Measurements from ENCODE around the gene CABCOCO1. TPM values are rescaled to one million over a fixed set of nuclear protein-coding genes. Genes with fewer than 3 reads are reported as not detected.
A peak's percentile ranks its signal among the peaks of the same experiment; 100 is the strongest.
"Not testable (repeated sequence)": the region's sequence is repeated elsewhere in the genome, so short reads cannot be mapped to it uniquely, and the experiment has no call there.

CABCOCO1 gene
- total and polyA plus RNA-seq, 8 donors = 1.7 to 6.0 (median 3.4) TPM; not detected in 1

DNA sequence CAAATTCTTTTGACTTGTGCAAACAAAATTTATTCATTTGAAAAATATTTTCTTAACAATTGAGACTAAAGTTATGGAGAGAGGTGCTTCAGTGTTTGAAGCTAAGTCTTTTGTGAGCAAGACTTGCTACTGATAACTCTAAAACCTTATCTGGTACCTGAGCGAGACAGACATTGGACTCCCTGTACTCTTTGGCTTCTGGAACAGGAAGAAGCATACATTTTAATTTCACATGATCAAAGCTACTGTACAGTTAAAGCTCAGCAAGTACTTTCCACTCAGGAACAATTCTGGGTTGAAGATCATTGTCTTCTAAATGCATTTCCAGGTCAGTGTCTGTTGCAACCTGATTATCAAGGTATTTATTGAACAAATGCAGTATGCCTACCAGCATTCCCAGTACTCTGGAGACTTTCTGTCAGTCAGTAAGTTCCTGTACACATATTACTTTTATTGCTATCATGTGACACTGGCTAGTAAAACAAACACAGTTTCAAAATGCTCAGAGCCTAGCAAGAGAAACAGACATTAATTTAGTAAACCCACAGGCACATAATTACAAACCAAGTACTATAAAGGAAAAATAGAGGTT, 42.4 kb downstream of the CABCOCO1 start:
- ATAC-seq (no peak), DNase-seq (no peak)
- H3K27me3 ChIP-seq = no peaks in the 10 kb centered on the region
- no peaks in the 10 kb centered on the region for H3K9me3 ChIP-seq
- TF ChIP-seq CTCF (IDR thresholded peaks at IDR 0.05) = no peak
- no peak overlapping the region for H3K4me3 ChIP-seq
- intact Hi-C loops (cut with DNase I) = no loop called here
- no peaks in the 10 kb centered on the region for H3K4me1 ChIP-seq
- no peaks in the 10 kb centered on the region for H3K36me3 ChIP-seq
- no peak overlapping the region for H3K27ac ChIP-seq

DNA sequence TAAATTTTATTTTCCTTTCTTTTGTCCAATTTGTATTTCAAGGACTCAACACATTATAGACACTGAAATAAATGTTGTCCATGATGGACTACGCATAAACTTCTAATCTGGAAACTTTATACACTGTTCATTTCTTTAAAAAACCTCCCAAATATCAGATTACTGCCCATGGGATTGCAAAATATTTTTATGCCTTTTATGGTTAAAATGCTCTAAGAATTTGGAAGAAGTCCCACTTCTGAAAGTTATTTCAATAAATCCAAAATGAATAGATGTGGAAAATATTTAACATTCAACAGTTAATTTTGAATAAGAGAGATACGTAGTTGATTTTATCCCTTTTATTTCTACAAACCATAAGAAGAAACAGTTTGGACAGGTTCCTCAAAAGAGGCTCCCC, 46.1 kb downstream of the CABCOCO1 start:
- Histone ChIP-seq H3K4me1 (no peaks in the 10 kb centered on the region), H3K9me3 (no peaks in the 10 kb centered on the region), H3K27me3 (no peaks in the 10 kb centered on the region), H3K36me3 (no peaks in the 10 kb centered on the region), H3K4me3 (no peak overlapping the region), H3K27ac (no peak overlapping the region)
- intact Hi-C loops (cut with DNase I) = no loop called here
- DNase-seq (peak in 1 of 4 donors; percentile 24), ATAC-seq (no peak)
- no peak for TF ChIP-seq CTCF (IDR thresholded peaks at IDR 0.05)

GRCh38 chr10:61712105-61712504, 49.4 kb downstream of the CABCOCO1 start:
- H3K36me3 ChIP-seq; ATAC-seq; intact Hi-C loops (cut with DNase I); H3K4me3 ChIP-seq; H3K27me3 ChIP-seq; H3K27ac ChIP-seq; H3K4me1 ChIP-seq; DNase-seq; H3K9me3 ChIP-seq: not testable (repeated sequence)

- H3K9me3 ChIP-seq; intact Hi-C loops (cut with DNase I); H3K4me3 ChIP-seq; H3K4me1 ChIP-seq; H3K27me3 ChIP-seq; H3K36me3 ChIP-seq; H3K27ac ChIP-seq; ATAC-seq: not testable (repeated sequence)
- DNase-seq = peak in 1 of 4 donors; percentile 32
Observed at GRCh38 chr10:61719475-61719874, 56.7 kb downstream of the CABCOCO1 start.

- Histone ChIP-seq H3K4me1 (no peaks in the 10 kb centered on the region), H3K27me3 (no peaks in the 10 kb centered on the region), H3K9me3 (no peaks in the 10 kb centered on the region), H3K4me3 (no peak overlapping the region), H3K27ac (no peak overlapping the region), H3K36me3 (no peaks in the 10 kb centered on the region)
- no peak for TF ChIP-seq CTCF (IDR thresholded peaks at IDR 0.05)
- intact Hi-C loops (cut with DNase I) = no loop called here
- ATAC-seq (no peak), DNase-seq (no peak)
Observed at GRCh38 chr10:61719906-61720305, 57.2 kb downstream of the CABCOCO1 start.

DNA sequence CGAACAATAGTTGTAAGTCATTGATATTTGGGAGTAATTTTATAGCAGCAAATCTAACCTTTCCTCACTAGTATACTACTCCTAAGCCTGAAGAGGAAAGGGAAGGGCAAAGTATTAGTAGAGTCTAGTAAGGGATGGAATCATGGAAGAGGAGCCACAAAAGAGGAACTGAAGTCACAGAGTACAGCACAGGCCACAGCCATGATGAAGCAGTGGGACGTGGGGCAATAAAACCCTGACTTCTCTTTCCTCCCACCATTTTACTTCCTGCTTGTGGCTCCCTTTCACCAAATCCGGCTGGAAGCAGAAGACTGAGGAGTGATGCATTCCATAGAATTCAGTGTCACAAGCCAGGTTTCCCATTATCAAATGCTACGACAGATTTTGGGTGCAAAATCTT, 58.7 kb downstream of the CABCOCO1 start:
- Histone ChIP-seq H3K4me3 (no peak overlapping the region), H3K4me1 (no peaks in the 10 kb centered on the region), H3K36me3 (no peaks in the 10 kb centered on the region), H3K27ac (no peak overlapping the region), H3K9me3 (peaks cover 0 to 3% of the 10 kb centered on the region in 2 donors), H3K27me3 (no peaks in the 10 kb centered on the region)
- ATAC-seq = no peak
- TF ChIP-seq CTCF (IDR thresholded peaks at IDR 0.05) = no peak
- intact Hi-C loops (cut with DNase I) = no loop called here
- no peak for DNase-seq

GRCh38 chr10:61725221-61725620, 62.5 kb downstream of the CABCOCO1 start:
- H3K27me3 ChIP-seq; H3K9me3 ChIP-seq; H3K4me1 ChIP-seq; H3K36me3 ChIP-seq; intact Hi-C loops (cut with DNase I); H3K4me3 ChIP-seq; H3K27ac ChIP-seq; DNase-seq; ATAC-seq: not testable (repeated sequence)

Data from left lung (tissue), 10 donors.